Vagina (tissue), 2 donors: Measurements from ENCODE around the gene SPACA6.

Source experiments
- POLR2A ChIP-seq, 2 donors: fragments of 450-650 bp; IDR thresholded peaks; one replicate each; pipeline ENCODE4 v1.6.1; 2017; ENCODE audit warnings: antibody characterized with exemption in 2 of 2, mild to moderate bottlenecking in 2 of 2, moderate library complexity in 2 of 2
- TF ChIP-seq, protein P1 (sequence below), 3 experiments: fragments of 450-650 bp in 2 of 3; fragments of 200-600 bp in 1 of 3; sonication (generic) in 1 of 3; IDR thresholded peaks; one replicate each; pipeline ENCODE4 v1.5.1; 2017 to 2019; ENCODE audit warnings: antibody characterized with exemption in 3 of 3, mild to moderate bottlenecking in 2 of 3, moderate library complexity in 2 of 3

- TF ChIP-seq, protein P1, sequence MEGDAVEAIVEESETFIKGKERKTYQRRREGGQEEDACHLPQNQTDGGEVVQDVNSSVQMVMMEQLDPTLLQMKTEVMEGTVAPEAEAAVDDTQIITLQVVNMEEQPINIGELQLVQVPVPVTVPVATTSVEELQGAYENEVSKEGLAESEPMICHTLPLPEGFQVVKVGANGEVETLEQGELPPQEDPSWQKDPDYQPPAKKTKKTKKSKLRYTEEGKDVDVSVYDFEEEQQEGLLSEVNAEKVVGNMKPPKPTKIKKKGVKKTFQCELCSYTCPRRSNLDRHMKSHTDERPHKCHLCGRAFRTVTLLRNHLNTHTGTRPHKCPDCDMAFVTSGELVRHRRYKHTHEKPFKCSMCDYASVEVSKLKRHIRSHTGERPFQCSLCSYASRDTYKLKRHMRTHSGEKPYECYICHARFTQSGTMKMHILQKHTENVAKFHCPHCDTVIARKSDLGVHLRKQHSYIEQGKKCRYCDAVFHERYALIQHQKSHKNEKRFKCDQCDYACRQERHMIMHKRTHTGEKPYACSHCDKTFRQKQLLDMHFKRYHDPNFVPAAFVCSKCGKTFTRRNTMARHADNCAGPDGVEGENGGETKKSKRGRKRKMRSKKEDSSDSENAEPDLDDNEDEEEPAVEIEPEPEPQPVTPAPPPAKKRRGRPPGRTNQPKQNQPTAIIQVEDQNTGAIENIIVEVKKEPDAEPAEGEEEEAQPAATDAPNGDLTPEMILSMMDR (IDR thresholded peaks at IDR 0.05), result no peak
- TF ChIP-seq POLR2A (IDR thresholded peaks at IDR 0.05), result no peak
Observed at GRCh38 chr19:51691584-51692428, 1.3 kb upstream of the SPACA6 start.
